Hematopoietic multipotent progenitor cell treated with erythropoietin and hydrocortisone succinate and interleukin-3 and kit ligand, for 6 days (in vitro differentiated cells): ENCODE data around the gene SOD1.
"Not testable (repeated sequence)": the region's sequence is repeated elsewhere in the genome, so short reads cannot be mapped to it uniquely, and the experiment has no call there.

Experiments
- DNase-seq: peaks from one replicate; pipeline ENCODE4 v3.0.0-alpha.2; 2015

SOD1 gene

GRCh38 chr21:31659536-31660258 lies at the start of gene SOD1:
Gene SOD1 (plus strand): TSS chr21:31659693. CDS start chr21:31659770, 77 bp downstream.
- DNase-seq, result peak; percentile 96

- no peak for DNase-seq
These were observed 48.0 kb upstream of the SOD1 start for GRCh38 chr21:31611445-31611844.

- DNase-seq, result no peak
These were observed 46.4 kb upstream of the SOD1 start for GRCh38 chr21:31612894-31613785.

- no peak for DNase-seq
These were observed 44.8 kb upstream of the SOD1 start for GRCh38 chr21:31614705-31615104.

GRCh38 chr21:31616216-31616615 lies 43.3 kb upstream of the SOD1 start:
- DNase-seq, result no peak

- DNase-seq, result no peak
These were observed 40.6 kb upstream of the SOD1 start for GRCh38 chr21:31618696-31619430.

- DNase-seq, result no peak
These were observed 37.1 kb upstream of the SOD1 start for GRCh38 chr21:31622397-31622796.

- peak; percentile 15 for DNase-seq
These were observed 35.8 kb upstream of the SOD1 start for GRCh38 chr21:31623664-31624063.

- no peak for DNase-seq
These were observed 35.3 kb upstream of the SOD1 start for GRCh38 chr21:31624181-31624580.

- DNase-seq, result no peak
These were observed 34.5 kb upstream of the SOD1 start for GRCh38 chr21:31624961-31625491.

GRCh38 chr21:31629972-31630711 lies 29.4 kb upstream of the SOD1 start:
- DNase-seq, result no peak

- DNase-seq, result not testable (repeated sequence)
These were observed 27.6 kb upstream of the SOD1 start for GRCh38 chr21:31631881-31632280.

- DNase-seq, result no peak
These were observed 24.5 kb upstream of the SOD1 start for GRCh38 chr21:31634993-31635392.

GRCh38 chr21:31636874-31637273 lies 22.6 kb upstream of the SOD1 start:
- DNase-seq, result no peak

- no peak for DNase-seq
These were observed 18.0 kb upstream of the SOD1 start for GRCh38 chr21:31641416-31641922.

- DNase-seq, result no peak
These were observed 14.8 kb upstream of the SOD1 start for GRCh38 chr21:31644643-31645042.

GRCh38 chr21:31647650-31648049 lies 11.8 kb upstream of the SOD1 start:
- DNase-seq, result no peak

GRCh38 chr21:31650930-31651329 lies 8.6 kb upstream of the SOD1 start:
- no peak for DNase-seq

- not testable (repeated sequence) for DNase-seq
These were observed 8.0 kb upstream of the SOD1 start for GRCh38 chr21:31651491-31651890.

- DNase-seq, result no peak
These were observed 5.2 kb upstream of the SOD1 start for GRCh38 chr21:31654340-31654739.

GRCh38 chr21:31654821-31655580 lies 4.5 kb upstream of the SOD1 start:
- DNase-seq, result not testable (repeated sequence)
